ENCODE measurements around the gene GPR142. TPM values are rescaled to one million over a fixed set of nuclear protein-coding genes. Genes with fewer than 3 reads are reported as not detected.

Gene GPR142
- total and polyA plus RNA-seq, 10 of the 15 experiments (the other 5 are each of a cell fraction or from before 2014, with no cell fraction given), result not detected

- no peak for TF ChIP-seq ATF7 (IDR thresholded peaks at IDR 0.05; ENCODE audit: low read depth)
- TF ChIP-seq HDGF (IDR thresholded peaks at IDR 0.05), result no peak
- in situ Hi-C loops (cut with MboI) (no loop called here), intact Hi-C loops (cut with micrococcal nuclease; ENCODE audit: unreplicated experiment) (no loop called here)
- Histone ChIP-seq H3K4me2 (ENCODE audit: control insufficient read depth, insufficient read depth) (no peak overlapping the region), H2AFZ (ENCODE audit: control insufficient read depth, low read depth, low read length) (no peak overlapping the region), H3K36me3 (ENCODE audit: control insufficient read depth in 2 of 2, insufficient read depth in 2 of 2, low read length in 1 of 2) (no peaks in the 10 kb centered on the region), H3K4me1 (ENCODE audit: control insufficient read depth, insufficient read depth, low read length) (no peaks in the 10 kb centered on the region), H3K27me3 (replicated peaks in 1 of 2; ENCODE audit: control insufficient read depth in 2 of 2, insufficient read depth in 2 of 2, low read length in 1 of 2) (no peaks in the 10 kb centered on the region), H3K4me3 (no peak overlapping the region), H3K79me2 (ENCODE audit: control insufficient read depth, insufficient read depth, low read length) (no peaks in the 10 kb centered on the region), H3K9me3 (replicated peaks; ENCODE audit: control insufficient read depth, insufficient read depth, low read length) (no peaks in the 10 kb centered on the region), H4K20me1 (ENCODE audit: control insufficient read depth, insufficient read depth) (no peaks in the 10 kb centered on the region), H3K27ac (ENCODE audit: control insufficient read depth, insufficient read depth) (no peak overlapping the region), H3K9ac (ENCODE audit: control insufficient read depth, insufficient read depth, low read length) (no peak overlapping the region)
- SMC1A ChIA-PET (ENCODE audit: uncharacterized antibody, unreplicated experiment), result interaction anchor here (1.0 kb wide), 1 partner anchor 53 kb away, joined by 4 read pairs; no protein-coding TSS in a partner anchor
- ATAC-seq (no peak), DNase-seq (ENCODE audit: low read depth, low spot score) (no peak), FAIRE-seq (no peak)
- WGBS (ENCODE audit: insufficient coverage, insufficient replicate concordance, low lambda C conversion rate, missing lambda C conversion rate), result 13% methylated on average over 5 of the region's 5 CpGs
- RAD21 ChIA-PET (ENCODE audit: unreplicated experiment), result no interaction called here
- CTCF ChIA-PET, result interaction anchor here (0.9 to 11.5 kb wide), 2 partner anchors 73 to 150 kb away, joined by 3 to 314 read pairs; no protein-coding TSS in a partner anchor
- POLR2A ChIA-PET, result no interaction called here
- BruUV-seq (replicated peaks), result no TSS peak
These were observed 15.8 kb downstream of the GPR142 start for GRCh38 chr17:74383141-74383540.

GRCh38 chr17:74385201-74385600 lies 17.9 kb downstream of the GPR142 start:
- Histone ChIP-seq H3K36me3 (ENCODE audit: control insufficient read depth in 2 of 2, insufficient read depth in 2 of 2, low read length in 1 of 2) (no peaks in the 10 kb centered on the region), H4K20me1 (ENCODE audit: control insufficient read depth, insufficient read depth) (no peaks in the 10 kb centered on the region), H3K27ac (ENCODE audit: control insufficient read depth, insufficient read depth) (no peak overlapping the region), H3K9me3 (replicated peaks; ENCODE audit: control insufficient read depth, insufficient read depth, low read length) (no peaks in the 10 kb centered on the region), H3K4me2 (ENCODE audit: control insufficient read depth, insufficient read depth) (no peak overlapping the region), H3K79me2 (ENCODE audit: control insufficient read depth, insufficient read depth, low read length) (no peaks in the 10 kb centered on the region), H3K27me3 (replicated peaks in 1 of 2; ENCODE audit: control insufficient read depth in 2 of 2, insufficient read depth in 2 of 2, low read length in 1 of 2) (no peaks in the 10 kb centered on the region), H2AFZ (ENCODE audit: control insufficient read depth, low read depth, low read length) (no peak overlapping the region), H3K4me1 (ENCODE audit: control insufficient read depth, insufficient read depth, low read length) (no peaks in the 10 kb centered on the region), H3K4me3 (no peak overlapping the region), H3K9ac (ENCODE audit: control insufficient read depth, insufficient read depth, low read length) (no peak overlapping the region)
- DNase-seq (ENCODE audit: low read depth, low spot score) (no peak), FAIRE-seq (no peak), ATAC-seq (no peak)
- BruUV-seq (replicated peaks), result no TSS peak
- ChIA-PET CTCF (interaction anchor here (1.0 to 1.5 kb wide), 3 partner anchors 9 to 127 kb away, joined by 4 to 5 read pairs (median 4); no protein-coding TSS in a partner anchor), RAD21 (ENCODE audit: unreplicated experiment) (interaction anchor here (0.7 kb wide), 1 partner anchor 84 kb away, joined by 3 read pairs; no protein-coding TSS in a partner anchor), SMC1A (ENCODE audit: uncharacterized antibody, unreplicated experiment) (no interaction called here), POLR2A (no interaction called here)
- intact Hi-C loops (cut with micrococcal nuclease; ENCODE audit: unreplicated experiment) (no loop called here), in situ Hi-C loops (cut with MboI) (no loop called here)
- TF ChIP-seq RFX5 (IDR thresholded peaks at IDR 0.05; ENCODE audit: low read depth, low read length), result no peak
- WGBS (ENCODE audit: insufficient coverage, insufficient replicate concordance, low lambda C conversion rate, missing lambda C conversion rate), result 44% methylated on average over 3 of the region's 3 CpGs

Data from GM12878 (cell line).